Vagina (tissue), 2 donors: ENCODE results near the gene CECR2. TPM values are rescaled to one million over a fixed set of nuclear protein-coding genes. Genes with fewer than 3 reads are reported as not detected.

ENCODE experiments used
- DNase-seq, 2 donors: peaks; one replicate each; pipeline ENCODE4 v3.0.0-alpha.2; 2017; ENCODE audit errors: extremely low spot score in 2 of 2
- H3K27ac ChIP-seq: fragments of 200-600 bp; sonication (generic); one replicate; pipeline ENCODE4 v1.5.1; 2019
- H3K27me3 ChIP-seq: fragments of 200-600 bp; sonication (generic); one replicate; pipeline ENCODE4 v1.5.1; 2019
- H3K36me3 ChIP-seq, 2 donors: fragments of 200-600 bp; sonication (generic); one replicate each; pipeline ENCODE4 v1.5.1; 2017 to 2019
- H3K4me1 ChIP-seq: fragments of 200-600 bp; sonication (generic); one replicate; pipeline ENCODE4 v1.5.1; 2019
- H3K4me3 ChIP-seq, 2 donors: fragments of 200-600 bp; sonication (generic); 1 replicate in 1 of 2; 2 replicates in 1 of 2; pipeline ENCODE4 v1.5.1; 2016 to 2019
- H3K9me3 ChIP-seq: fragments of 200-600 bp; sonication (generic); one replicate; pipeline ENCODE4 v1.5.1; 2019
- CTCF ChIP-seq, 3 experiments: fragments of 450-650 bp in 2 of 3; fragments of 200-600 bp in 1 of 3; sonication (generic) in 1 of 3; IDR thresholded peaks; one replicate each; pipeline ENCODE4 v1.5.1; 2017 to 2019; ENCODE audit warnings: antibody characterized with exemption in 3 of 3, mild to moderate bottlenecking in 2 of 3, moderate library complexity in 2 of 3
- POLR2A ChIP-seq, 2 donors: fragments of 450-650 bp; IDR thresholded peaks; one replicate each; pipeline ENCODE4 v1.6.1; 2017; ENCODE audit warnings: antibody characterized with exemption in 2 of 2, mild to moderate bottlenecking in 2 of 2, moderate library complexity in 2 of 2
- POLR2AphosphoS5 ChIP-seq, 2 donors: sonication (generic); formaldehyde crosslinking; IDR thresholded peaks; one replicate each; pipeline ENCODE4 v1.9.0; 2017; ENCODE audit warnings: antibody characterized with exemption in 2 of 2, mild to moderate bottlenecking in 2 of 2, low read depth in 1 of 2; ENCODE audit not compliant: insufficient read depth in 1 of 2
- intact Hi-C: fragments of 100-400 bp; cut with DNase I; formaldehyde crosslinking; loops from one replicate; pipeline ENCODE4 v1.15.1; 2023
- total RNA-seq: library from RNA; depleted of rRNA; stranded (reverse); fragments of >200 nt; gene quantifications from one replicate; pipeline ENCODE4 v1.2.3, GENCODE V29; 2016

The CECR2 gene
- total RNA-seq, 1 donor from 2014 or later, result 0.98 TPM

GRCh38 chr22:17580441-17581031 lies 211.3 kb downstream of the CECR2 start:
- DNase-seq, result no peak
- Histone ChIP-seq H3K36me3 (no peaks in the 10 kb centered on the region), H3K4me1 (no peaks in the 10 kb centered on the region), H3K27me3 (no peaks in the 10 kb centered on the region), H3K4me3 (no peak overlapping the region), H3K27ac (no peak overlapping the region), H3K9me3 (no peaks in the 10 kb centered on the region)
- intact Hi-C loops, result no loop called here
- TF ChIP-seq POLR2AphosphoS5 (IDR thresholded peaks at IDR 0.05; ENCODE audit: insufficient read depth in 1 of 2, low read depth in 1 of 2) (no peak), POLR2A (IDR thresholded peaks at IDR 0.05) (no peak), CTCF (IDR thresholded peaks at IDR 0.05) (no peak)

GRCh38 chr22:17581056-17581455 lies 211.8 kb downstream of the CECR2 start:
- TF ChIP-seq POLR2A (IDR thresholded peaks at IDR 0.05) (no peak), POLR2AphosphoS5 (IDR thresholded peaks at IDR 0.05; ENCODE audit: insufficient read depth in 1 of 2, low read depth in 1 of 2) (no peak)
- intact Hi-C loops, result no loop called here
- H3K9me3 ChIP-seq, result no peaks in the 10 kb centered on the region
- no peaks in the 10 kb centered on the region for H3K36me3 ChIP-seq
- no peak for DNase-seq
- H3K4me1 ChIP-seq, result no peaks in the 10 kb centered on the region
- H3K27me3 ChIP-seq, result no peaks in the 10 kb centered on the region
- H3K4me3 ChIP-seq, result no peak overlapping the region
- no peak overlapping the region for H3K27ac ChIP-seq

- H3K27me3 ChIP-seq, result no peaks in the 10 kb centered on the region
- TF ChIP-seq POLR2AphosphoS5 (IDR thresholded peaks at IDR 0.05; ENCODE audit: insufficient read depth in 1 of 2, low read depth in 1 of 2) (no peak), CTCF (IDR thresholded peaks at IDR 0.05) (no peak), POLR2A (IDR thresholded peaks at IDR 0.05) (no peak)
- no peak overlapping the region for H3K4me3 ChIP-seq
- H3K4me1 ChIP-seq, result no peaks in the 10 kb centered on the region
- intact Hi-C loops, result no loop called here
- H3K27ac ChIP-seq, result no peak overlapping the region
- H3K9me3 ChIP-seq, result no peaks in the 10 kb centered on the region
- H3K36me3 ChIP-seq, result no peaks in the 10 kb centered on the region
- DNase-seq, result no peak
These were observed 212.4 kb downstream of the CECR2 start for GRCh38 chr22:17581631-17582030.

GRCh38 chr22:17583151-17583550 lies 213.9 kb downstream of the CECR2 start:
- no peak overlapping the region for H3K27ac ChIP-seq
- H3K9me3 ChIP-seq, result no peaks in the 10 kb centered on the region
- TF ChIP-seq POLR2A (IDR thresholded peaks at IDR 0.05) (no peak), POLR2AphosphoS5 (IDR thresholded peaks at IDR 0.05; ENCODE audit: insufficient read depth in 1 of 2, low read depth in 1 of 2) (no peak), CTCF (IDR thresholded peaks at IDR 0.05) (no peak)
- H3K36me3 ChIP-seq, result no peaks in the 10 kb centered on the region
- DNase-seq, result no peak
- intact Hi-C loops, result no loop called here
- H3K4me1 ChIP-seq, result no peaks in the 10 kb centered on the region
- no peak overlapping the region for H3K4me3 ChIP-seq
- no peaks in the 10 kb centered on the region for H3K27me3 ChIP-seq

GRCh38 chr22:17586831-17587440 lies 217.7 kb downstream of the CECR2 start:
- no peaks in the 10 kb centered on the region for H3K9me3 ChIP-seq

More at GRCh38 chr22:17586831-17587440, 217.7 kb downstream of the CECR2 start:
- no peak overlapping the region for H3K4me3 ChIP-seq
- DNase-seq, result no peak
- TF ChIP-seq CTCF (IDR thresholded peaks at IDR 0.05) (no peak), POLR2A (IDR thresholded peaks at IDR 0.05) (no peak), POLR2AphosphoS5 (IDR thresholded peaks at IDR 0.05; ENCODE audit: insufficient read depth in 1 of 2, low read depth in 1 of 2) (no peak)
- intact Hi-C loops, result no loop called here
- H3K4me1 ChIP-seq, result no peaks in the 10 kb centered on the region
- no peaks in the 10 kb centered on the region for H3K27me3 ChIP-seq
- H3K27ac ChIP-seq, result no peak overlapping the region
- peaks cover 0 to 22% of the 10 kb centered on the region in 2 donors for H3K36me3 ChIP-seq
